Ishikawa (cell line): ENCODE results near the gene ADGRG7.

Experiments used
- RAD21 ChIP-seq: IDR thresholded peaks from 2 replicates; pipeline ENCODE4 v1.6.1; 2012; ENCODE audit warnings: low read depth
- TF ChIP-seq, protein P1 (sequence below): IDR thresholded peaks from 2 replicates; pipeline ENCODE4 v1.6.1; 2012; ENCODE audit warnings: low read depth, mild to moderate bottlenecking

DNA sequence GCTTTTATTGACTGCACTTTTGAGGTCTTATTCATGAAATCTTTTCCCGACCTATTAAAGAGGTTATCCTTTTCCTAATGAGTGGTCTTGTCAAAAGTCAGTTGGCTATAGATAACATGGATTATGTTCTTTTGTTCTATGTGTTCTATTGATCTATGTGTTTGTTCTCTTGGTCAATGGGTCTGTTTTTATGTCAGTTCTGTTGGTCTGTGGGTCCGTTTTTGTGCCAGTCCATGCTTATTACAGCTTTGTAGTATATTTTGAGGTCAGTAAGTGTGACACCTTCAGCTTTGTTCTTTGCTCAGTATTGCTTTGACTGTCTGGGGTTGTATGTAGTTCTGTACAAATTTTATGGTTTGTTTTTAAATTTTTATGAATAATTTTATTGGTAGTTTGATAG lies 107.7 kb downstream of the ADGRG7 start:
- TF ChIP-seq RAD21 = no peak
- TF ChIP-seq, protein P1, sequence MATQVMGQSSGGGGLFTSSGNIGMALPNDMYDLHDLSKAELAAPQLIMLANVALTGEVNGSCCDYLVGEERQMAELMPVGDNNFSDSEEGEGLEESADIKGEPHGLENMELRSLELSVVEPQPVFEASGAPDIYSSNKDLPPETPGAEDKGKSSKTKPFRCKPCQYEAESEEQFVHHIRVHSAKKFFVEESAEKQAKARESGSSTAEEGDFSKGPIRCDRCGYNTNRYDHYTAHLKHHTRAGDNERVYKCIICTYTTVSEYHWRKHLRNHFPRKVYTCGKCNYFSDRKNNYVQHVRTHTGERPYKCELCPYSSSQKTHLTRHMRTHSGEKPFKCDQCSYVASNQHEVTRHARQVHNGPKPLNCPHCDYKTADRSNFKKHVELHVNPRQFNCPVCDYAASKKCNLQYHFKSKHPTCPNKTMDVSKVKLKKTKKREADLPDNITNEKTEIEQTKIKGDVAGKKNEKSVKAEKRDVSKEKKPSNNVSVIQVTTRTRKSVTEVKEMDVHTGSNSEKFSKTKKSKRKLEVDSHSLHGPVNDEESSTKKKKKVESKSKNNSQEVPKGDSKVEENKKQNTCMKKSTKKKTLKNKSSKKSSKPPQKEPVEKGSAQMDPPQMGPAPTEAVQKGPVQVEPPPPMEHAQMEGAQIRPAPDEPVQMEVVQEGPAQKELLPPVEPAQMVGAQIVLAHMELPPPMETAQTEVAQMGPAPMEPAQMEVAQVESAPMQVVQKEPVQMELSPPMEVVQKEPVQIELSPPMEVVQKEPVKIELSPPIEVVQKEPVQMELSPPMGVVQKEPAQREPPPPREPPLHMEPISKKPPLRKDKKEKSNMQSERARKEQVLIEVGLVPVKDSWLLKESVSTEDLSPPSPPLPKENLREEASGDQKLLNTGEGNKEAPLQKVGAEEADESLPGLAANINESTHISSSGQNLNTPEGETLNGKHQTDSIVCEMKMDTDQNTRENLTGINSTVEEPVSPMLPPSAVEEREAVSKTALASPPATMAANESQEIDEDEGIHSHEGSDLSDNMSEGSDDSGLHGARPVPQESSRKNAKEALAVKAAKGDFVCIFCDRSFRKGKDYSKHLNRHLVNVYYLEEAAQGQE = no peak
